Dedifferentiated amniotic fluid mesenchymal stem cell (primary cell): ENCODE data around the gene FCHO2.
A peak's percentile ranks its signal among the peaks of the same experiment; 100 is the strongest.

Source experiments
- DNase-seq: peaks from one replicate; pipeline ENCODE4 v3.0.0-alpha.2; 2016; ENCODE audit errors: extremely low spot score

Gene FCHO2

GRCh38 chr5:73028991-73029595, 73.3 kb downstream of the FCHO2 start:
- DNase-seq, result peak; percentile 40

GRCh38 chr5:73030531-73030930, 74.7 kb downstream of the FCHO2 start:
- no peak for DNase-seq

- DNase-seq, result peak; percentile 75
Observed at GRCh38 chr5:73030995-73031394, 75.2 kb downstream of the FCHO2 start.

GRCh38 chr5:73031839-73032238, 76.0 kb downstream of the FCHO2 start:
- DNase-seq, result peak; percentile 39

- no peak for DNase-seq
Observed at GRCh38 chr5:73032635-73033034, 76.8 kb downstream of the FCHO2 start.

- DNase-seq, result no peak
Observed at GRCh38 chr5:73037545-73037944, 81.7 kb downstream of the FCHO2 start.

- DNase-seq, result no peak
Observed at GRCh38 chr5:73039082-73039481, 83.2 kb downstream of the FCHO2 start.

GRCh38 chr5:73042993-73043392, 87.2 kb downstream of the FCHO2 start:
- DNase-seq, result no peak

- DNase-seq, result no peak
Observed at GRCh38 chr5:73044546-73044945, 88.7 kb downstream of the FCHO2 start.

- DNase-seq, result no peak
Observed at GRCh38 chr5:73045623-73046022, 89.8 kb downstream of the FCHO2 start.

- no peak for DNase-seq
Observed at GRCh38 chr5:73061593-73061992, 105.8 kb downstream of the FCHO2 start.

GRCh38 chr5:73066466-73066865, 110.6 kb downstream of the FCHO2 start:
- no peak for DNase-seq

GRCh38 chr5:73067213-73067612, 111.4 kb downstream of the FCHO2 start:
- no peak for DNase-seq

- no peak for DNase-seq
Observed at GRCh38 chr5:73081093-73081492, 125.3 kb downstream of the FCHO2 start.

- DNase-seq, result no peak
Observed at GRCh38 chr5:73088026-73088425, 132.2 kb downstream of the FCHO2 start.

GRCh38 chr5:73093943-73094342, 138.1 kb downstream of the FCHO2 start:
- DNase-seq, result peak; percentile 73

GRCh38 chr5:73094415-73094814, 138.6 kb downstream of the FCHO2 start:
- DNase-seq, result no peak

GRCh38 chr5:73095564-73096238, 139.9 kb downstream of the FCHO2 start:
- no peak for DNase-seq

GRCh38 chr5:73096239-73096575, 140.4 kb downstream of the FCHO2 start:
- no peak for DNase-seq

- DNase-seq, result no peak
Observed at GRCh38 chr5:73097740-73098139, 141.9 kb downstream of the FCHO2 start.

GRCh38 chr5:73100109-73100508, 144.3 kb downstream of the FCHO2 start:
- no peak for DNase-seq

GRCh38 chr5:73103870-73104299, 148.0 kb downstream of the FCHO2 start:
- no peak for DNase-seq

GRCh38 chr5:73104326-73104725, 148.5 kb downstream of the FCHO2 start:
- no peak for DNase-seq

- no peak for DNase-seq
Observed at GRCh38 chr5:73106335-73106734, 150.5 kb downstream of the FCHO2 start.
